ENCODE results near the gene SLC38A4. TPM values are rescaled to one million over a fixed set of nuclear protein-coding genes. Genes with fewer than 3 reads are reported as not detected.

Gene SLC38A4
- total RNA-seq, 1 experiment from 2014 or later = not detected

GRCh38 chr12:46788072-46788887 lies 37.5 kb downstream of the SLC38A4 start (continued):
- TF ChIP-seq REST (IDR thresholded peaks at IDR 0.05; ENCODE audit: low read depth) (no peak), EZH2phosphoT487 (IDR thresholded peaks at IDR 0.05; ENCODE audit: borderline replicate concordance) (no peak), MAX (IDR thresholded peaks at IDR 0.05) (no peak), ZFX (IDR thresholded peaks at IDR 0.05) (no peak), CTCF (IDR thresholded peaks at IDR 0.05 in 2 of 3, conservative IDR thresholded peaks at IDR 0.05 in 1 of 3; ENCODE audit: borderline replicate concordance in 1 of 3, insufficient read depth in 1 of 3, low read depth in 2 of 3, low read length in 2 of 3) (no peak)

GRCh38 chr12:46787496-46788055 lies 38.2 kb downstream of the SLC38A4 start:
- Histone ChIP-seq H3K4me1 (ENCODE audit: control insufficient read depth in 1 of 2, insufficient read depth in 2 of 2, low read length in 2 of 2) (no peaks in the 10 kb centered on the region), H3K79me2 (ENCODE audit: insufficient read depth, low read length) (no peaks in the 10 kb centered on the region), H3K27ac (ENCODE audit: low read depth, low read length) (no peak overlapping the region), H3K36me3 (ENCODE audit: control insufficient read depth in 1 of 2, insufficient read depth in 2 of 2, low read length in 2 of 2) (no peaks in the 10 kb centered on the region), H4K20me1 (ENCODE audit: insufficient read depth) (no peaks in the 10 kb centered on the region), H3K4me2 (ENCODE audit: low read length) (no peak overlapping the region), H2AFZ (ENCODE audit: low read depth, low read length, poor library complexity, severe bottlenecking) (no peak overlapping the region), H3K9me2 (ENCODE audit: insufficient read depth) (no peaks in the 10 kb centered on the region), H3K9ac (ENCODE audit: low read length) (no peak overlapping the region), H3K4me3 (replicated peaks in 1 of 2; ENCODE audit: low read depth in 1 of 2, low read length in 2 of 2) (no peak overlapping the region), H3K27me3 (ENCODE audit: insufficient read depth, low read length) (no peaks in the 10 kb centered on the region), H3K9me3 (ENCODE audit: control insufficient read depth in 1 of 2, insufficient read depth in 1 of 2, low read depth in 1 of 2, low read length in 2 of 2) (no peaks in the 10 kb centered on the region)
- ATAC-seq (no peak), DNase-seq (ENCODE audit: low read depth, low spot score) (no peak)
- BruUV-seq (replicated peaks) = no TSS peak
- RAD21 ChIA-PET (ENCODE audit: low non-redundant PET in 1 of 2, low total read pairs in 2 of 2, uncharacterized antibody in 2 of 2, unreplicated experiment in 2 of 2) = no interaction called here
- TF ChIP-seq ZNF274 (IDR thresholded peaks at IDR 0.05; ENCODE audit: low read depth, low read length) = no peak
- TF ChIP-seq CBX3 (IDR thresholded peaks at IDR 0.05; ENCODE audit: low read depth) = no peak
- TF ChIP-seq EZH2phosphoT487 (IDR thresholded peaks at IDR 0.05; ENCODE audit: borderline replicate concordance) = no peak
- no peak for TF ChIP-seq RAD21 (IDR thresholded peaks at IDR 0.05; ENCODE audit: low read depth)
- no peak for TF ChIP-seq POLR2A (IDR thresholded peaks at IDR 0.05; ENCODE audit: borderline replicate concordance, extremely low read depth, insufficient read depth, insufficient read length)
- POLR2A ChIA-PET = no interaction called here
- CTCF ChIA-PET = no interaction called here
- intact Hi-C loops (cut with micrococcal nuclease) = no loop called here

Measured in HCT116 (cell line).